K562 (cell line): ENCODE results near the gene KIF19. TPM values are rescaled to one million over a fixed set of nuclear protein-coding genes. Genes with fewer than 3 reads are reported as not detected.

Source experiments
- ATF2 ChIP-seq: sonication (generic); formaldehyde crosslinking; IDR thresholded peaks from 2 replicates; pipeline ENCODE4 v1.8.1; 2022; ENCODE audit warnings: missing genetic modification reagents
- C11orf30 ChIP-seq: fragments of 450-650 bp; IDR thresholded peaks from 2 replicates; pipeline ENCODE4 v1.6.1; 2016; ENCODE audit warnings: low read depth, mild to moderate bottlenecking
- CBFB ChIP-seq: sonication (generic); formaldehyde crosslinking; IDR thresholded peaks from 2 replicates; pipeline ENCODE4 v1.4.0; 2020; ENCODE audit warnings: mild to moderate bottlenecking, missing genetic modification reagents
- ELF1 ChIP-seq: fragments of 200-800 bp; sonication (Bioruptor generic); IDR thresholded peaks from 2 replicates; pipeline ENCODE4 v1.6.1; 2016; ENCODE audit warnings: missing genetic modification characterization, missing compliant biosample characterization
- FOXA3 ChIP-seq, 2 experiments: fragments of 450-650 bp in 1 of 2; sonication (generic) in 1 of 2; formaldehyde crosslinking; IDR thresholded peaks in 1 of 2; conservative IDR thresholded peaks in 1 of 2; 2 replicates each; pipeline versions ENCODE4 v1.4.0 to v1.8.0; 2020 to 2022; ENCODE audit warnings: mild to moderate bottlenecking in 2 of 2, missing genetic modification reagents in 1 of 2
- HIVEP1 ChIP-seq: fragments of 250-450 bp; sonication (Bioruptor Pico); IDR thresholded peaks from 2 replicates; pipeline ENCODE4 v1.4.0; 2020; ENCODE audit warnings: mild to moderate bottlenecking
- MED1 ChIP-seq: sonication (generic); formaldehyde crosslinking; IDR thresholded peaks from 2 replicates; pipeline ENCODE4 v1.8.1; 2023; ENCODE audit warnings: missing genetic modification reagents, borderline replicate concordance
- MEF2D ChIP-seq: conservative IDR thresholded peaks from 2 replicates; pipeline ENCODE4 v1.6.1; 2016; ENCODE audit warnings: low read depth, missing genetic modification characterization, missing compliant biosample characterization
- NR3C1 ChIP-seq: sonication (generic); formaldehyde crosslinking; IDR thresholded peaks from 2 replicates; pipeline ENCODE4 v1.8.1; 2022; ENCODE audit warnings: missing genetic modification reagents
- PCBP2 ChIP-seq: fragments of 200-400 bp; formaldehyde crosslinking; IDR thresholded peaks from 2 replicates; pipeline ENCODE4 v1.6.1; 2018; ENCODE audit warnings: low read length, low read depth, mild to moderate bottlenecking, moderate library complexity; ENCODE audit not compliant: poor library complexity, severe bottlenecking
- PHF20 ChIP-seq: fragments of 450-650 bp; IDR thresholded peaks from 2 replicates; pipeline ENCODE4 v1.6.1; 2018; ENCODE audit not compliant: partially characterized antibody
- POLR3G ChIP-seq: IDR thresholded peaks from 2 replicates; pipeline ENCODE4 v1.6.1; 2011; ENCODE audit not compliant: insufficient read length, insufficient replicate concordance; ENCODE audit errors: extremely low read depth
- PURB ChIP-seq: sonication (generic); formaldehyde crosslinking; IDR thresholded peaks from 2 replicates; pipeline ENCODE4 v1.9.0; 2021; ENCODE audit warnings: low read depth, mild to moderate bottlenecking, missing genetic modification reagents
- SAP30 ChIP-seq: fragments of 200-600 bp; sonication (generic); IDR thresholded peaks from 2 replicates; pipeline ENCODE4 v1.6.1; 2012; ENCODE audit warnings: borderline replicate concordance, low read depth, mild to moderate bottlenecking, moderate library complexity, low read length, control low read depth, inconsistent platforms; ENCODE audit not compliant: insufficient read depth, poor library complexity, severe bottlenecking
- SIN3A ChIP-seq, 2 experiments: fragments of 150-350 bp in 1 of 2; IDR thresholded peaks; 2 replicates each; pipeline ENCODE4 v1.6.1; 2011 to 2016; ENCODE audit warnings: borderline replicate concordance in 2 of 2, low read depth in 2 of 2, low read length in 2 of 2, mild to moderate bottlenecking in 2 of 2, moderate library complexity in 2 of 2; ENCODE audit not compliant: control insufficient read depth in 1 of 2
- SNRNP70 ChIP-seq: fragments of 200-400 bp; formaldehyde crosslinking; optimal IDR thresholded peaks from 2 replicates; pipeline ENCODE3; 2017; ENCODE audit warnings: low read depth, low read length
- SREBF1 ChIP-seq: fragments of 150-350 bp; IDR thresholded peaks from 2 replicates; pipeline ENCODE4 v1.6.1; 2014; ENCODE audit warnings: antibody characterized with exemption, low read depth, low read length, borderline replicate concordance
- TGIF2 ChIP-seq: sonication (generic); formaldehyde crosslinking; IDR thresholded peaks from 2 replicates; pipeline ENCODE4 v1.8.1; 2022; ENCODE audit warnings: mild to moderate bottlenecking, missing genetic modification reagents, moderate library complexity
- THAP12 ChIP-seq: fragments of 250-450 bp; sonication (Bioruptor Pico); IDR thresholded peaks from 2 replicates; pipeline ENCODE4 v1.9.0; 2021; ENCODE audit warnings: mild to moderate bottlenecking, inconsistent platforms
- USF1 ChIP-seq: sonication (generic); formaldehyde crosslinking; IDR thresholded peaks from 2 replicates; pipeline ENCODE4 v1.9.0; 2022; ENCODE audit warnings: mild to moderate bottlenecking, missing genetic modification reagents
- USF2 ChIP-seq: sonication (generic); formaldehyde crosslinking; IDR thresholded peaks from 2 replicates; pipeline ENCODE4 v1.5.0; 2020; ENCODE audit warnings: missing genetic modification reagents
- XRCC3 ChIP-seq: fragments of 450-650 bp; IDR thresholded peaks from 2 replicates; pipeline ENCODE4 v1.6.1; 2017; ENCODE audit warnings: mild to moderate bottlenecking, moderate library complexity
- ZNF143 ChIP-seq: sonication (generic); formaldehyde crosslinking; IDR thresholded peaks from 2 replicates; pipeline ENCODE4 v1.9.0; 2022; ENCODE audit warnings: mild to moderate bottlenecking, missing genetic modification reagents
- polyA plus RNA-seq, 8 experiments: library from polyadenylated mRNA; depleted of rRNA in 4 of 8; stranded (reverse) in 5 of 8; unstranded in 3 of 8; fragments of >200 nt; fragmentation: Nextera tagmentation in 2 of 8; fragmentation: Illumina TruSeq in 1 of 8; extraction: Ambion mirVana in 2 of 8; extraction: Trizol in 1 of 8; gene quantifications; 2 replicates each; pipeline versions ENCODE4 v1.2.1 to v1.2.3, GENCODE V29; 2011 to 2014; ENCODE audit warnings: inconsistent platforms in 1 of 8, missing spikeins in 1 of 8
- total RNA-seq, 7 experiments: library from RNA; depleted of rRNA in 6 of 7; stranded (reverse); fragments of >200 nt in 6 of 7; fragmentation: Illumina TruSeq in 2 of 7; extraction: Trizol in 2 of 7; gene quantifications; 2 replicates each; pipeline versions ENCODE4 v1.2.1 to v1.2.3, GENCODE V29; 2011 to 2021; ENCODE audit warnings: low replicate concordance in 1 of 7

Gene KIF19
- total and polyA plus RNA-seq, 9 of the 15 experiments (the other 6 are each of a cell fraction or from before 2014, with no cell fraction given) = 0.10 TPM; not detected in 8

GRCh38 chr17:74392848-74393247 lies 66.8 kb downstream of the KIF19 start (continued):
- peak; percentile 84 for TF ChIP-seq ZNF143 (CRISPR knock-in tag)
- TF ChIP-seq POLR3G = no peak
- no peak for TF ChIP-seq NR3C1 (CRISPR knock-in tag)
- no peak for TF ChIP-seq TGIF2
- TF ChIP-seq ELF1 (tag) = no peak
- TF ChIP-seq HIVEP1 = no peak
- TF ChIP-seq USF2 (CRISPR knock-in tag) = peak; percentile 91
- TF ChIP-seq FOXA3 (CRISPR knock-in tag; conservative IDR thresholded peaks at IDR 0.05 in 1 of 2, IDR thresholded peaks at IDR 0.05 in 1 of 2) = no peak
- no peak for TF ChIP-seq ATF2 (CRISPR knock-in tag)
- TF ChIP-seq SREBF1 = no peak
- no peak for TF ChIP-seq THAP12 (CRISPR knock-in tag)
- TF ChIP-seq MEF2D = no peak
- TF ChIP-seq PHF20 = no peak
- TF ChIP-seq SAP30 = no peak
- peak; percentile 92 for TF ChIP-seq USF1
- no peak for TF ChIP-seq PURB (CRISPR knock-in tag)
- TF ChIP-seq PCBP2 = no peak
- TF ChIP-seq XRCC3 = no peak
- TF ChIP-seq CBFB (CRISPR knock-in tag) = no peak
- TF ChIP-seq SNRNP70 = no peak
- TF ChIP-seq C11orf30 = no peak
- no peak for TF ChIP-seq MED1
- no peak for TF ChIP-seq SIN3A (IDR thresholded peaks at IDR 0.05; ENCODE audit: borderline replicate concordance in 2 of 2, control insufficient read depth in 1 of 2, low read depth in 2 of 2, low read length in 2 of 2)
